Epithelial cell of esophagus (primary cell): ENCODE measurements around the gene TPD52L3.

ENCODE experiments used
- DNase-seq: peaks from one replicate; pipeline ENCODE4 v3.0.0; 2010; ENCODE audit warnings: low read depth
- H3K4me3 ChIP-seq: 2 replicates; pipeline ENCODE4 v1.5.1; 2011; ENCODE audit warnings: mild to moderate bottlenecking, low read length, control low read depth
- TF ChIP-seq, protein P1 (sequence below): IDR thresholded peaks from 2 replicates; pipeline ENCODE4 v1.5.1; 2011; ENCODE audit warnings: low read depth, mild to moderate bottlenecking, low read length, control low read depth, inconsistent platforms; ENCODE audit not compliant: insufficient read depth; ENCODE audit errors: missing control alignments

The TPD52L3 gene

DNA sequence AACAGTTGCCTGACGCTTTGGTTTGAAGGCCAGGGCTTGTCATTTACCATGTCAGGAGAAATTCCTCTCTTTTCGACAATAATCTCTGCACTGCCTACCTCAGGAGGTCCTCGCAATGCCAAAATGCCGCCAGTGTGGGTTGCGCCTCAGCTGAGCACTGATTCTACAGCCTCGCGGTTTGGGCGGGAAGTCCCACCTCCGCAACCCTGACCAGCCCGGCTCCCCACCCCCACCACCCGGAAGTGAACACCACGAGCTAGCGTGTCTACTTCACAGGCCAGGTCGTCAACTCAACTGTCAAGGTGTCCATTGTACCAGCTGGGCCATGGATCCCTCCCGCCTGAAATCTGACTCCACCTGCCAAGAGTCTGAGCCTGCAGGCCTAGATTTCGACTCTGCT is at the start of gene TPD52L3:
Gene TPD52L3, plus strand, starts transcription at position 273 of the 400 bp plus-strand sequence. CDS start 221 bp downstream, outside the sequence.
- TF ChIP-seq, protein P1, sequence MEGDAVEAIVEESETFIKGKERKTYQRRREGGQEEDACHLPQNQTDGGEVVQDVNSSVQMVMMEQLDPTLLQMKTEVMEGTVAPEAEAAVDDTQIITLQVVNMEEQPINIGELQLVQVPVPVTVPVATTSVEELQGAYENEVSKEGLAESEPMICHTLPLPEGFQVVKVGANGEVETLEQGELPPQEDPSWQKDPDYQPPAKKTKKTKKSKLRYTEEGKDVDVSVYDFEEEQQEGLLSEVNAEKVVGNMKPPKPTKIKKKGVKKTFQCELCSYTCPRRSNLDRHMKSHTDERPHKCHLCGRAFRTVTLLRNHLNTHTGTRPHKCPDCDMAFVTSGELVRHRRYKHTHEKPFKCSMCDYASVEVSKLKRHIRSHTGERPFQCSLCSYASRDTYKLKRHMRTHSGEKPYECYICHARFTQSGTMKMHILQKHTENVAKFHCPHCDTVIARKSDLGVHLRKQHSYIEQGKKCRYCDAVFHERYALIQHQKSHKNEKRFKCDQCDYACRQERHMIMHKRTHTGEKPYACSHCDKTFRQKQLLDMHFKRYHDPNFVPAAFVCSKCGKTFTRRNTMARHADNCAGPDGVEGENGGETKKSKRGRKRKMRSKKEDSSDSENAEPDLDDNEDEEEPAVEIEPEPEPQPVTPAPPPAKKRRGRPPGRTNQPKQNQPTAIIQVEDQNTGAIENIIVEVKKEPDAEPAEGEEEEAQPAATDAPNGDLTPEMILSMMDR, result no peak
- DNase-seq, result no peak
- no peak within 1 kb of the TSS for H3K4me3 ChIP-seq

DNA sequence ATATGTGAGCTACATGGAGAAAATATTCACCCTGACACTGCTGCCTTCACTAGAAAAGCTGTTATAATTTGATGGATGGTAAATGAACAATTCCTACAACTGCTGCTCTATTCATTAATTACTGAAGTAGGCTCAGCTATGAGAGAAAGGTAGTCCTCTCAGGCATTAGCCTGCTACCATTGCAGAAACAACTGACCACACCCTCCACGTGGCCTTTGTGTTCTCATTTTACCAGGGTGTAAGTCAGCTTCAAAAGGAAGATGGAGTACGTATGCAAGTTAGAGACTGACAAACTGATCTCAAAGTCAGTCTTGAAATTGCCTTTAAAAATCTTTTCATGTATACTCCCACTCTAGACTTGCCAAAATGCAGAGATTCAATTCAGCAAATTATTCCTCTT is 26.3 kb upstream of the TPD52L3 start:
- no peak overlapping the region for H3K4me3 ChIP-seq
- DNase-seq, result peak; percentile 43

DNA sequence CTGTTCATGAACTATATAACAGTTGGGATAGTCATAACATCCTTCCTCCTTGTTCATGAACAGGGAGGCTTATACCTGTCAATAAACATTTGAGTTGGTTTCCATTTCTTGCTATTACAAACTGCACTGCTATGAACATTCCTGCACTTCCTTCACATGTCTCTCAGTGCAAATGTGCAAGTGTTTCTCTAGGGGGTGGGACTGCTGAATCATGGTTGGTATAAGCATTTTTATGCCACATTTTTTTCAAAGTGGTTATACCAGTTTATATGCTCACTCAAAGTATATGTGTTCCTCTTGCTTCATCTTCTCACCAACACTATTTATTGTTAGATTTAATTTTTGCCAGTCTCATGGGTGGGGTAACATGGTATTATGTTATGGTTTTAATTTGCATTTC is 25.8 kb upstream of the TPD52L3 start:
- H3K4me3 ChIP-seq, result no peak overlapping the region
- DNase-seq, result peak; percentile 95
- TF ChIP-seq, protein P1, result no peak

More for the DNA sequence above, 26.3 kb upstream of the TPD52L3 start:
- TF ChIP-seq, protein P1, result no peak

DNA sequence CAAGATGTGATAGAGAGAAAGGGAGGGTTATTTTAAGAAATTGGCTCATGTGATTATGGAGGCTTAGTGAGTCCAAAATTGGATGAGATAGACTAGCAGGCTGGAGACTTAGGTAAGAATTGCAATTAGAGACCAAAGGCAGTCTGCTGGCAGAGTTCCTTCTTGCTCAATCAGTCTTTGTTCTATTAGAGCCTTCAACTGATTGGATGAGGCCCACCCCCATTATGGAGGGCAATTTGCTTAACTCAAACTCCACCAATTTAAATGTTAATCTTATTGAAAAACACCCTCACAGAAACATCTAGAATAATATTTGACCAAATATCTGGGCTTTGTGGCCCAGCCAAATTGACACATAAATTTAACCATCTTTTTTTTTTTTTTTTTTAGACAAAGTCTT is 23.9 kb upstream of the TPD52L3 start:
- TF ChIP-seq, protein P1, result no peak
- DNase-seq, result no peak
- no peak overlapping the region for H3K4me3 ChIP-seq

DNA sequence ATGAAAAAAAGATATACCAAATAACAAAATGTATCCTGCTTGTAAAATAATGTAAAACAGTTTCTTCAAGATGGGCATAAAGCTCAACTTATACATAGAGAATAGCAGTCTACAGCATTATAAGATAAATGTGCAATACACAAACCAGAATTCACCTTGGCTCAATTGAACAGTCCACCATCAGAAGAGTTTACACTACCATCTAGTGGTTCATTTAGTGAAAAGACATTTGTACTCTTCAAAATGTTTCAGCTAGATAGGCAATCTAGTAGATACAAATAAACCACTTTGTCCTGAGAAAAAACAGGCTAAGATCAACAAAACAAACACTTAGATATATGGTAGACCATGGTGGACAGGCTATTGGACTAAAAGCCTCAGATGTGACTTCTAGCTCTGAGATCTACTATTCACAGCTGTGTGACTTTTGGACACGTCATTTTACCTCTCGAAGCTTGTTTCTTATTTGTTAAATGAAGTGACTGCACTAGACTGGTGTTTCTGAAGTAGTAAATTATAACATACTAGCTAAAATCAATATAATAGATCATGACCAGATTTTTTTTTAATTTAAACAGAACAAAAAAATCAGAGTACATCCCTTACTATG is 22.1 kb upstream of the TPD52L3 start:
- DNase-seq, result peak; percentile 68
- TF ChIP-seq, protein P1, result peak; percentile 56
- H3K4me3 ChIP-seq, result no peak overlapping the region

DNA sequence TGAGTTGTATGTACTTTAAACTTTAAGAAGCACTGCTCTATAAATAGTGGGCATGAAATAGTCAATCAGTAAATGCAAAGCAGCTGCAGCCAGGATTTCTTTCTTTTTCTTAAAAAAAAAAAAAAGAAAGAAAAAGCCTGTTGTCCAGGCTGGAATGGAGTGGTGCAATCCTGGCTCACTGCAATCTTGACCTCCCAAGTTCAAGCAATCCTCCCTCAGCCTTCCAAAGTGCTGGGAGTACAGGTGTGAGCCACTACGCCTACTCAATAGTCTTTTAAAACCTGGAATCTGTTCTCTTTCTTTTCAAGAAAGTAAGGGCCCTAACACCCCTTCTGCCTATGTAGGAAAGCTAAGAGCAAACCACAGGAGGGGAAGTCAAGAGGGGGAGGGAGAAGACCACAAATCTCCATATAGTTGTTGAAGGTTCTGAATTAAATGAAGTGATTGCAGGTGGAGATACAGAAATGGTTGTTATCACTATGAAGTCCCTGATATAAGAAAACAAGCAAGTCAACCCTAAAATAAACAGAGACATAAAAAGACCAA is 20.6 kb upstream of the TPD52L3 start:
- no peak overlapping the region for H3K4me3 ChIP-seq
- DNase-seq, result no peak
- TF ChIP-seq, protein P1, result no peak
